ENCODE results near the gene LINGO3. TPM values are rescaled to one million over a fixed set of nuclear protein-coding genes. Genes with fewer than 3 reads are reported as not detected.

LINGO3 gene
- total RNA-seq, 4 donors from 2014 or later: not detected

GRCh38 chr19:2288818-2289713 is 18.9 kb downstream of the LINGO3 start:
- Histone ChIP-seq H3K27me3 (peaks cover 3 to 59% (median 36%) of the 10 kb centered on the region in 4 donors), H3K27ac (replicated peaks in 1 of 4) (peak overlapping the region in 1 of 4 donors; percentile 57)
- intact Hi-C loops (cut with DNase I): no loop called here

GRCh38 chr19:2288338-2288817 is 19.6 kb downstream of the LINGO3 start:
- Histone ChIP-seq H3K4me3 (no peak overlapping the region), H3K36me3 (no peaks in the 10 kb centered on the region), H3K4me1 (peaks cover 19 to 30% (median 27%) of the 10 kb centered on the region in 4 donors), H3K27ac (replicated peaks in 1 of 4) (no peak overlapping the region), H3K9me3 (no peaks in the 10 kb centered on the region), H3K27me3 (peaks cover 3 to 52% (median 36%) of the 10 kb centered on the region in 4 donors)
- 88% methylated on average over 17 of the region's 17 CpGs for WGBS
- no peak for DNase-seq (ENCODE audit: extremely low spot score)
- no peak for TF ChIP-seq EP300 (IDR thresholded peaks at IDR 0.05)
- no peak for TF ChIP-seq CTCF (IDR thresholded peaks at IDR 0.05)
- TF ChIP-seq POLR2A (IDR thresholded peaks at IDR 0.05; ENCODE audit: low read depth): no peak
- TF ChIP-seq POLR2AphosphoS5 (IDR thresholded peaks at IDR 0.05): no peak
- intact Hi-C loops (cut with DNase I): no loop called here

More at GRCh38 chr19:2288818-2289713, 18.9 kb downstream of the LINGO3 start:
- TF ChIP-seq CTCF (IDR thresholded peaks at IDR 0.05) (no peak), POLR2AphosphoS5 (IDR thresholded peaks at IDR 0.05) (no peak), EP300 (IDR thresholded peaks at IDR 0.05) (no peak), POLR2A (IDR thresholded peaks at IDR 0.05; ENCODE audit: low read depth) (no peak)
- Histone ChIP-seq H3K4me1 (peaks cover 20 to 33% (median 30%) of the 10 kb centered on the region in 4 donors), H3K36me3 (no peaks in the 10 kb centered on the region), H3K9me3 (no peaks in the 10 kb centered on the region), H3K4me3 (peak overlapping the region; percentile 43 to 52 (median 48))
- no peak for DNase-seq (ENCODE audit: extremely low spot score)
- 63% methylated on average over 23 of the region's 28 CpGs for WGBS

- H3K9me3 ChIP-seq: no peaks in the 10 kb centered on the region
- H3K36me3 ChIP-seq: no peaks in the 10 kb centered on the region
- 94% methylated on average over 6 of the region's 13 CpGs for WGBS
- peaks cover 19 to 33% (median 31%) of the 10 kb centered on the region in 4 donors for H3K4me1 ChIP-seq
- H3K27ac ChIP-seq (replicated peaks in 1 of 4): no peak overlapping the region
- no peak overlapping the region for H3K4me3 ChIP-seq
- peaks cover 3 to 47% (median 36%) of the 10 kb centered on the region in 4 donors for H3K27me3 ChIP-seq
- intact Hi-C loops (cut with DNase I): no loop called here
- no peak for DNase-seq (ENCODE audit: extremely low spot score)
- TF ChIP-seq EP300 (IDR thresholded peaks at IDR 0.05) (no peak), CTCF (IDR thresholded peaks at IDR 0.05) (no peak), POLR2A (IDR thresholded peaks at IDR 0.05; ENCODE audit: low read depth) (no peak), POLR2AphosphoS5 (IDR thresholded peaks at IDR 0.05) (no peak)
These were observed 20.2 kb downstream of the LINGO3 start for GRCh38 chr19:2287585-2288337.

GRCh38 chr19:2286402-2287140 is 21.4 kb downstream of the LINGO3 start:
- WGBS: 90% methylated on average over 19 of the region's 20 CpGs

More at GRCh38 chr19:2286402-2287140, 21.4 kb downstream of the LINGO3 start:
- Histone ChIP-seq H3K27me3 (peaks cover 3 to 35% (median 30%) of the 10 kb centered on the region in 4 donors), H3K27ac (replicated peaks in 1 of 4) (no peak overlapping the region), H3K4me3 (no peak overlapping the region), H3K4me1 (peaks cover 28 to 41% (median 40%) of the 10 kb centered on the region in 4 donors), H3K9me3 (no peaks in the 10 kb centered on the region), H3K36me3 (no peaks in the 10 kb centered on the region)
- no peak for DNase-seq (ENCODE audit: extremely low spot score)
- intact Hi-C loops (cut with DNase I): no loop called here
- TF ChIP-seq EP300 (IDR thresholded peaks at IDR 0.05) (no peak), CTCF (IDR thresholded peaks at IDR 0.05) (no peak), POLR2A (IDR thresholded peaks at IDR 0.05; ENCODE audit: low read depth) (no peak), POLR2AphosphoS5 (IDR thresholded peaks at IDR 0.05) (no peak)
